ENCODE data around the gene LHX4.
"Not testable (repeated sequence)": the region's sequence is repeated elsewhere in the genome, so short reads cannot be mapped to it uniquely, and the experiment has no call there.

LHX4 gene

GRCh38 chr1:180201451-180202200, 28.4 kb upstream of the LHX4 start:
- no peak for TF ChIP-seq CTCF (IDR thresholded peaks at IDR 0.05; ENCODE audit: extremely low read depth, insufficient read depth, missing control alignments)
- no peak for DNase-seq (ENCODE audit: low spot score)
- in situ Hi-C loops (cut with MboI; ENCODE audit: low pct_unique_long_range_greater_than_20kb, low sequenced_read_pairs, unreplicated experiment), result no loop called here

- in situ Hi-C loops (cut with MboI; ENCODE audit: low pct_unique_long_range_greater_than_20kb, low sequenced_read_pairs, unreplicated experiment); DNase-seq (ENCODE audit: low spot score): not testable (repeated sequence)
Measured at GRCh38 chr1:180202588-180202987, 27.5 kb upstream of the LHX4 start.

- TF ChIP-seq CTCF (IDR thresholded peaks at IDR 0.05; ENCODE audit: extremely low read depth, insufficient read depth, missing control alignments), result no peak
- in situ Hi-C loops (cut with MboI; ENCODE audit: low pct_unique_long_range_greater_than_20kb, low sequenced_read_pairs, unreplicated experiment), result no loop called here
- DNase-seq (ENCODE audit: low spot score), result no peak
Measured at GRCh38 chr1:180204231-180204630, 25.8 kb upstream of the LHX4 start.

GRCh38 chr1:180206581-180206980, 23.5 kb upstream of the LHX4 start:
- in situ Hi-C loops (cut with MboI; ENCODE audit: low pct_unique_long_range_greater_than_20kb, low sequenced_read_pairs, unreplicated experiment), result no loop called here
- TF ChIP-seq CTCF (IDR thresholded peaks at IDR 0.05; ENCODE audit: extremely low read depth, insufficient read depth, missing control alignments), result no peak

GRCh38 chr1:180208264-180208663, 21.8 kb upstream of the LHX4 start:
- DNase-seq (ENCODE audit: low spot score), result no peak
- in situ Hi-C loops (cut with MboI; ENCODE audit: low pct_unique_long_range_greater_than_20kb, low sequenced_read_pairs, unreplicated experiment), result no loop called here
- no peak for TF ChIP-seq CTCF (IDR thresholded peaks at IDR 0.05; ENCODE audit: extremely low read depth, insufficient read depth, missing control alignments)

More at GRCh38 chr1:180206581-180206980, 23.5 kb upstream of the LHX4 start:
- no peak for DNase-seq (ENCODE audit: low spot score)

GRCh38 chr1:180210008-180210620, 19.9 kb upstream of the LHX4 start:
- TF ChIP-seq CTCF (IDR thresholded peaks at IDR 0.05; ENCODE audit: extremely low read depth, insufficient read depth, missing control alignments), result no peak
- in situ Hi-C loops (cut with MboI; ENCODE audit: low pct_unique_long_range_greater_than_20kb, low sequenced_read_pairs, unreplicated experiment), result no loop called here
- no peak for DNase-seq (ENCODE audit: low spot score)

GRCh38 chr1:180211156-180211859, 18.8 kb upstream of the LHX4 start:
- in situ Hi-C loops (cut with MboI; ENCODE audit: low pct_unique_long_range_greater_than_20kb, low sequenced_read_pairs, unreplicated experiment), result no loop called here
- no peak for DNase-seq (ENCODE audit: low spot score)
- TF ChIP-seq CTCF (IDR thresholded peaks at IDR 0.05; ENCODE audit: extremely low read depth, insufficient read depth, missing control alignments), result no peak
